ENCODE data around the gene RACGAP1.

Gene RACGAP1

GRCh38 chr12:50056639-50056976 lies 31.3 kb upstream of the RACGAP1 start:
- DNase-seq = no peak

- DNase-seq = peak in 33 of 56 donors; percentile 9 to 69 (median 50)
These were observed 30.7 kb upstream of the RACGAP1 start for GRCh38 chr12:50055831-50056638.

- no peak for DNase-seq
These were observed 28.3 kb upstream of the RACGAP1 start for GRCh38 chr12:50053583-50053982.

GRCh38 chr12:50052964-50053363 lies 27.7 kb upstream of the RACGAP1 start:
- no peak for DNase-seq

- DNase-seq = no peak
These were observed 27.2 kb upstream of the RACGAP1 start for GRCh38 chr12:50052544-50052943.

DNA sequence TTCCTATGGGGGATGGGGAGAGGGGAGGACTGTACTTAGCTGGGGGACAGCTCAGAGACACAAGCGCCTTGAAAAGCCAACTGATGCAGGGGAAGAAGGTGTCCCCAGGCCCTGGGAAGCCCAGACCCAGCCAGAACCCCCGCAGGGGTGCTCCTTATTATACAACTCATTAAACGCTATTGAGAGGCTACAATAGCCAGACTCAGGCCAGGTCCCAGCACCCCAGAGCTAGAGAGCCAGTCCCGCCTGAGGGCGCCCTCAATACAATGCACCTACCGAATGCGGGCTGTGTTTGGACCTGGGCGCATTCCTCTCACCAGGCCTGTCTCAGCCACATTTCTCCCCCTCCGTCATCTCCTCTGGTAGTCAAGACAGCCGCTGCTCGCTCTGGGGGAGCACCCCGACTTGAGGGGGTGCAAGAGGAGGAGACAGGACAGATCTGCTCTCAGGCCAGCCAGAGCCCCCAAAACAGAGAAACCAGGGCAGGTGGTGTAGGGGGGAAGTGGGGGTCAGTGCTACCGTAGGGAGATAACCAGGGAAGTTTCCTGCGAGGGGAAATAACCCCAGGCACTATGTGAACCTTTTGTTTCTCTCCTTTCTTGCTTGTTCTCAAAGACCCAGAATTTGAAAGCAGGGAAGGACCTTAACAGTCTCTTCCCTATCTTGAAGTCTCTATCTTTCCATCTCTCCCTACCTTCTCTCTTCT lies 26.0 kb upstream of the RACGAP1 start:
- DNase-seq = no peak

GRCh38 chr12:50050410-50051098 lies 25.3 kb upstream of the RACGAP1 start:
- peak in 9 of 56 donors; percentile 10 to 33 (median 25) for DNase-seq

DNA sequence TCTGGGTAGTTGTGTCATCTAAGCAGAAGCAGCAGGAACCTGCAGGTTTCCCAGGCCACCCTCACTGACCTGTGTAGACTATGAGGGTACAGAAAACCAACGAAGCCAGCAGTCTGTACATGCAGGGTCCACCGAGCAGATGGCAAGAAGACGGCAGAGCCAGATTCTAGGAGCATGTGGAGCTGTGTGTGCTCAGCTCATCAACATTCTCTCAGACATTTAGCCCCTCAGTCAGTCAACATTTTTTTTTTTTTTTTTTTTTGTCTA lies 24.8 kb upstream of the RACGAP1 start:
- DNase-seq = no peak

- DNase-seq = no peak
These were observed 24.2 kb upstream of the RACGAP1 start for GRCh38 chr12:50049254-50050118.

- no peak for DNase-seq
These were observed 22.5 kb upstream of the RACGAP1 start for GRCh38 chr12:50047693-50048250.

- no peak for DNase-seq
These were observed 18.6 kb upstream of the RACGAP1 start for GRCh38 chr12:50043854-50044253.

DNA sequence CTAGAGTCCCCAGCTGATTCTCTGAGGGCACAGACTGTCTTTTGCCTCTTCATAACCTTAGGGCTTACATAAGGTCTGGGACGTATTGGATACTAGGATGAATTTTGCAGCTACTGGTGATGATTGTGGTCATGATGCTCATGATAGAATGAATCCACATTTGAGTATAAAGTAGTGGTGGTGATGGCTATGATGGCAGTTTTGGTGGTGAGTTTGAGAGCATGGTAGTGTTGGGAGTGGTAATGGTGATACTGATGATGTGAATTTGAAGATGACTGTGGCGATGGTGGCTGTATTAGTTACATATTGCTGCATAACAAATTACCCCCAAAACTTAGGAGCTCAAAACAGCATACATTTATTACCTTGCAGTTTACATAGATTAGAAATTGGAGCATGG lies 18.0 kb upstream of the RACGAP1 start:
- no peak for DNase-seq

GRCh38 chr12:50042693-50043092 lies 17.4 kb upstream of the RACGAP1 start:
- no peak for DNase-seq

GRCh38 chr12:50041962-50042361 lies 16.7 kb upstream of the RACGAP1 start:
- DNase-seq = no peak

- DNase-seq = no peak
These were observed 16.0 kb upstream of the RACGAP1 start for GRCh38 chr12:50041062-50041860.

- no peak for DNase-seq
These were observed 15.4 kb upstream of the RACGAP1 start for GRCh38 chr12:50040657-50041056.

DNA sequence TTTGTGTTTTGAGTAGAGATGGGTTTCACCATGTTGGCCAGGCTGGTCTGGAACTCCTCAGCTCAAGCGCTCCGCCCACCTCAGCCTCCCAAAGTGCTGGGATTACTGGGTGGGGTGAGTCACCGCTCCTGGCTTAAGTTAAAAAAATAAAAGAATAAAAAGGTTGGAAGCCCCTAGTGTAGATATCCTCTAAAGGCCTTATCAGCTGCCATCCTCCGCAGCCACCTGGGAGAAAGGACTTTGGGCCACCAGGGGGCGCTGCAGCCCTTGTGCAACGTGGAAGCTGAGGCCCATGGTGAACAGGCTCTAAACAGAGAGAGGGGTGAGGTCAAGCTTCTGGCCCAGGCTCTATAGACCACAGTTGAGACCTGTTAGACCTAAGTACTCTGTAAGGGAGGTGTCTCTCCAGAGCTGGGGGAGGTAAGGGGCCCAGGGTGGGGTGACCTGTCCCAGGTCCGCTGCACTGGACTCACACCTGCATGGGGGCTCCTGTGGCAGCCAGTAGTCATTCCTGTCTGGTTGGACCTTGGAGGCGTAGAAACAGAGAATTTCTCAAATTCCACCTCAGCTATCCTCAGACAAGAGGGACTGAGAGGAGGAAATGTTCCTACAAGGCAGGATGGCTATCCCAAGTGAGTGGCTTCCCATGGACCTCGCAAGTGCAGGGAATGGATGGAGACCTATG lies 14.0 kb upstream of the RACGAP1 start:
- DNase-seq = peak in 49 of 56 donors; percentile 14 to 92 (median 60)

DNA sequence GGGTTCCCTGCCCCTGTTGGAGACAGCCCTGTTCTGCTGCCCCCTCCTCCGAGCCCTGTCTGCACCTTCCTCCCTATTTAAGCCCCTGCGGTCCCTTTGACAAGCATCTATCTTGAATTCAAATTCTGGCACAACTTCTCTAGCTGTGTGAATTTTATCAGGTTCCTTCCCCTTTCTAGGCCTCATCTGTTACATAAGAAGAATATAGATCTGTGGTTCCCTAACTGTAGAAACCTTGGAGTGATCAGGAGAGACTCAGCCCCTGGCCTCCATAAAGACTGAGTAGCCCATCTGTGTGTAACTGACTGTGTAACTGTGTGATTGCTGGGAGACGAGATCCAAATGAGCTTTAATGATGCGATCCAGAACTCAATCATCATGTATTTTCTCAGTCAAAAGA lies 13.0 kb upstream of the RACGAP1 start:
- DNase-seq = no peak

DNA sequence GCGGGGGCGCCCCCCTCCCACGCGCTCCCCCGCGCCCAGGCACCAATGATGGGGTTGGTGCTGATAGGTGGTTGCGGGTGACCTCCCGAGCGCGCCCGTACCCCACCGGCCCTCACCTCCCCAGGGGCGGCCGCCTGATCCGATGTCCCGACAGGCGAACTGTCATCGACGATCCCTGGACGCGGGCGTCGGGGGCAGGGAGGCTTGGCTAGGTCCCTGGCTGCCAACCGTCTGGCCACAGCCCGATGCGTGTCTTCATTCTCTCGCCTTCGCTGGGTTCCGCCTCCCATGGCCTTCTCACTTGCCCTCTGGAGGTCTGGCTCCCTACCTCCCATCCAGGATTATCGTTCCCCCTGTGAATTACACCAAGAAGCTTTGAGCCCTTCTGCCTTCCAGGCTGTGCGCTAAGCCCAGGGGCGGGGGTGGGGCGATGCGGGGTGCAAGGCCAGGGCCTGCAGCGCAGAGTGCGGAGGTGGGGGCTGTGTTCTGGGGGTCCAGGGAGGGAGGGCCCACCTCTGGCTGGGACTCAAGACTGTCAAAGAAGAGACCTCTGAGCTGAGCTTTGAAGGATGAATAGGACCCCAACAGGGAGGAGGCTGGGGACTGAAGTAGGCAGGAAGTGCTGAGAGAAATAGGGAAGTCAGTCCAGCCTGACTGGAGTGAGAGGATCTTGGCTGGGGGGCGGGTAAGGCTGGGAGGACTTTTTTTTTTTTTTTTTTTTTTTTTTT lies 7.7 kb upstream of the RACGAP1 start:
- peak in 3 of 56 donors; percentile 5 to 21 (median 19) for DNase-seq

Data from amygdala (tissue), 56 donors.